CD4-positive, alpha-beta T cell treated with Interleukin-10 for 1 hour (primary cell): ENCODE data around the gene TIPIN.
A peak's percentile ranks its signal among the peaks of the same experiment; 100 is the strongest.
"Not testable (repeated sequence)": the region's sequence is repeated elsewhere in the genome, so short reads cannot be mapped to it uniquely, and the experiment has no call there.

ENCODE experiments used
- DNase-seq: peaks from one replicate; pipeline ENCODE4 v3.0.0-alpha.2; 2020

Gene TIPIN, protein sequence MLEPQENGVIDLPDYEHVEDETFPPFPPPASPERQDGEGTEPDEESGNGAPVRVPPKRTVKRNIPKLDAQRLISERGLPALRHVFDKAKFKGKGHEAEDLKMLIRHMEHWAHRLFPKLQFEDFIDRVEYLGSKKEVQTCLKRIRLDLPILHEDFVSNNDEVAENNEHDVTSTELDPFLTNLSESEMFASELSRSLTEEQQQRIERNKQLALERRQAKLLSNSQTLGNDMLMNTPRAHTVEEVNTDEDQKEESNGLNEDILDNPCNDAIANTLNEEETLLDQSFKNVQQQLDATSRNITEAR

GRCh38 chr15:66356359-66357236 is at the start of gene TIPIN:
Gene TIPIN (minus strand): TSS chr15:66356685. CDS start chr15:66352947, 3,738 bp downstream.
- DNase-seq = peak; percentile 97

DNA sequence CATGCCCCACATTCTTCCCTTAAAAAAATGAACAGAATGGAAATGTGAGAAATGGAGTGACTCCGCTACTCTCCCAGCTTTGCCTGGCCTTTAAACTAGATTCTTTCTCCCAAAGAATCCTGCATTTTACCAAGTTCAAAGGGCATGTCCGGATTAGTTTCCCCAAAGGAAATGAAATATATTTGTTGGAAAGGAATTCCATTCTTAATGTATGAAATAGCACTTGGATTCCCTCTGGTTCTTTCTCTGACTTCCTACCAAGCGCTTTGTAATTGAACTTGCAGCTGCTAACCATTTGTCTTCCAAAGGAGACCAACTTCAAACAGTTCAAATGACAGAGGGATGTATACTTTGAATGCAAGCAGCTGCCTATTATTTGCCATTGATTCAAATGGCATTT is 49.1 kb upstream of the TIPIN start:
- DNase-seq = no peak

DNA sequence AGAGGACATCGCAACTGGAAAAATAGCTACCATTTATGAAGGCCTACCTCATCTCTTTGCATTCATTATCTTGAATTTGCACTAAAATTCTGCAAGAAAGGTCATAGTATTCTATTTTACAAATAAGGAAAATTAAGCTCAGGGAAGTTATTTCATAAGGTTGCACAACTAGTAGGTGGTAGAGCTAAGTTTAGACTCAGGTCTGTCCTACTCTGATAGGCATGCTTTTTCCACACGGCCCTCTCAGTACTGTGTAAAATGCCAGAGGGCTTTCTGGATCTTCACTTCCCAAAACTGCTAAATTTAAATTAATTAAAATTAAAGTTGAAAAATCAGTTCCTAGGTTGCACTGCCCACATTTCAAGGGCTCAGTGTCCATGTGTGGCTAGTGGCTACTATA is 48.5 kb upstream of the TIPIN start:
- no peak for DNase-seq

DNA sequence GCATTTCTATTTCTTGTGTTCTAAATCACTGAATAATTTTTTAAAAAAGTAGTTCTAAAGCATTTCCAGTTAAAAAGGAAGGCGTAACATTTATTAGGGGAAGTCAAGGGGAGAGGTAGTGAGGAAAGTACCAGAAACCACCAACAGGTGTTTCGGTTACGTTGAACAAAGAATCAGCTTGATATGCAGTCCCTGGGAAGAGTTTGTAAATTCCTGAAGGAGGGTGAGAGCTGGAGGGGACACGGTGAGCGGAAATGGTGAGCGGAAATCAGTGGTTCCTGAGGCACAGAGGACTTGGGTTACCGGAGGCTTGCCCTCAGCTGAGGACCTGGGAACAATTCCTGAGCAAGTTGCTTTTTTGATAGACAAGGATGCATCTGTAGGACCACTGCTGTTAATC is 48.0 kb upstream of the TIPIN start:
- DNase-seq = no peak

- no peak for DNase-seq
These were observed 47.6 kb upstream of the TIPIN start for GRCh38 chr15:66404122-66404521.

DNA sequence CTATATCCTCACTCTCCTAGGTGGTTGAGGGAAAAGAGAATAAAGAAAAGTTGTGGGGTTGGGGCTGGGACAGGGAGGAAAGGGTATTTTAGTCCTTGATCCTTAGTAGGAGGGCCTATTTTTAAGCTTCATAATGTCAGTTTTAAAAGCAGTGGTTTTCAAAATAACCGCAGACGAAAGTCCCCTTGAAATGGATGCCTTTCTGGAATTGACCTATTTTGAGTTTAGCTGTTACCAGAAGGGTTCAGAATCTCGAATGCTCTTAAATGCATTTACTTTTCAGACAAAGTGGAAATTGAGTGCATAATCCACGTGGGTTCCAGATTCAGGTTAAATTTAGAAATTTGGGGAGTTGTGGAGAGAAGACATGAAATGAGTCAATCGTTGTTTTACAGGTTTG is 46.8 kb upstream of the TIPIN start:
- DNase-seq = no peak

- DNase-seq = no peak
These were observed 46.3 kb upstream of the TIPIN start for GRCh38 chr15:66402761-66403284.

GRCh38 chr15:66401130-66402021 is 44.9 kb upstream of the TIPIN start:
- DNase-seq = peak; percentile 21

DNA sequence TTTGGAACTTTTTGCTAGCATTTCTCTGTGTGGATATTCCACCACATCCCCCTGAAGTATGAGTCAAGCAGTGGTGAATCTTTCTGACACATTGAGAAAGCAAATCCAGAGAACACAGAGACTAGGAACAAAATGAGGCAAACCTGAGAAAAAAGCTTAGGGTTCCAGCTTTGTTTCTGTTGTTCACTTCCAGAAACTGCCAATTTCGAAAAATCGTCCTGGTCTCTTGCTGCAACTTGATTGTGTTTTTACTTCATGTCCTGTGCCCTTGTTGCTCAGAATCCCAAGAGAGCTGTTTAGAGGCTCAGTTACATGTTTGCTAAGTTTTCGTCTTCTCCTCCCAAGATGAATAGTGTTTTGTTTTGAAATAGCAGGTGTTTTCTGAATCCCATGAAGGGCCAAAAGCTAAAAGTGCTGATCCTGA is 43.9 kb upstream of the TIPIN start:
- DNase-seq = no peak

DNA sequence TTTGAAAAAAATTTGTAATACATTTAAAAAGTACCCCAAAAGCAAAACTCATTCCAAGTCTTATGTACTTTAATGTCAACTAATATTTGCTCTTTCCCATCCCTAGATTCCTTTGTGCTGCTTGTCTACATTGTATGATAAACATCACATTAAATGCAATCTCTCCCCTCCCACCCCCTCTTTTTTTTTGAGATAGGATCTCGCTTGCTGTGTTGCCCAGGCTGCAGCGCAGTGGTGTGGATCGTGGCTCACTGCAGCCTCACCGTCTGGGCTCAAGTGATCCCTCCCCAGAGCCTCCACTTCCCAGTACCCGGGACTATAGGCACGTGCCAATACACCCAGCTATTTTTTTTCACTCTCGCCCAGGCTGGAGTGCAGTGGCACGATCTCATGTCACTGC is 42.8 kb upstream of the TIPIN start:
- no peak for DNase-seq

DNA sequence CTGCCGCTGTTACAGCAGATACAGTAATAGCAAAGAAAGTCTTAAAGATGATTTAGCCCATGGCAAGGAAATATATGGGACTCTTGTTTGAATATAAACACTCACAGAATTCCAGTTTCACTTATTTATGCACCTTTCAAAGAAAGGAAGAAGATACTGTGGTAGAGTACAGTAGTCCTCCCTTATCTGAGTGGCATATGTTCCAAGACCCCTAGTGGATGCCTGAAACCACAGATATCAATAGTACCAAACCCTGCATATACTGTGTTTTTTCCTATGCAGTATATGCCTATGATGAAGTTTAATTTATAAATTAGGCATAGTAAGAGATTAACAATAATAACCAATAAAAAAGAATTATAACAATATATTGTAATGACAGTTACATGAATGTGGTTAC is 38.4 kb upstream of the TIPIN start:
- no peak for DNase-seq

GRCh38 chr15:66394472-66394871 is 38.0 kb upstream of the TIPIN start:
- no peak for DNase-seq

DNA sequence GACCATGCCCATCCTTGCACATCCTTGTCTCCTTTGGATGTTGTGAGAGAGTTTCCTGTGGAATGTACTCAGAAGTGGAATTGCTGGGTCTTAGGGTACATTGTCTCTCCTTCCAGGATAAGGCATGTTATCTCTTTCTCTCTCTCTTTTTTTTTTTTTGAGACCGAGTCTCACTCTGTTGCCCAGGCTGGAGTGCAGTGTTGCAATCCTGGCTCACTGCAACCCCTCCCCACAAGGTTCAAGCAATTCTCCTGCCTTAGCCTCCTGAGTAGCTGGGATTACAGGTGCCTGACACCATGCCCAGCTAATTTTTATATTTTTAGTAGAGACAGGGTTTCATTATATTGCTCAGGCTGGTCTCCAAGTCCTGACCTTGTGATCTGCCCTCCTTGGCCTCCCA is 36.6 kb upstream of the TIPIN start:
- not testable (repeated sequence) for DNase-seq

- DNase-seq = peak; percentile 54
These were observed 34.2 kb upstream of the TIPIN start for GRCh38 chr15:66390678-66391077.

DNA sequence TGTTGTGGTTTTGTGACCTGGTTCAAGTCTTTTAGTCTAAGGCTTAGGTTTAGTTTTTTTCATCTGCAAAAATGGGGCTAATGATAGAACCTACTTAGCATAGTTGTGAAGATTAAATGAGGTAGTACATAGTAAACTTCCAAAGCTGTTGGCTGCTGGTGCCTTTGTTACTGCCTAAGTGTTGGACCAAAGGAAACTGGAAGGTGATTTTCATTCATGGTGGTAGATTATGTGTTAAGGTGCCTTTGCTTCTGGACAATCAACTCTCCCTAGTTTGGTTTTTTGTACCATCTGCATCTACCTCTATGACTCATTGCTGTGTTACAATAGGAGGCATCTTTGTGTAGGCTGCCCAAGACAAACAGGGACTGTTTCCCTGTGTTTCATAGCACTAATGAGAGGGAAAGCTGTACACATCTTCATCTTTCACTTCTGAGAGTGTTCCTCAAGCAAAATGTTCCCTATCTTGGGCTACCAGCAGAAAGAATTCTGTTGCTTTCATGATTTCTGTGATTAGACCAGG is 33.4 kb upstream of the TIPIN start:
- no peak for DNase-seq

DNA sequence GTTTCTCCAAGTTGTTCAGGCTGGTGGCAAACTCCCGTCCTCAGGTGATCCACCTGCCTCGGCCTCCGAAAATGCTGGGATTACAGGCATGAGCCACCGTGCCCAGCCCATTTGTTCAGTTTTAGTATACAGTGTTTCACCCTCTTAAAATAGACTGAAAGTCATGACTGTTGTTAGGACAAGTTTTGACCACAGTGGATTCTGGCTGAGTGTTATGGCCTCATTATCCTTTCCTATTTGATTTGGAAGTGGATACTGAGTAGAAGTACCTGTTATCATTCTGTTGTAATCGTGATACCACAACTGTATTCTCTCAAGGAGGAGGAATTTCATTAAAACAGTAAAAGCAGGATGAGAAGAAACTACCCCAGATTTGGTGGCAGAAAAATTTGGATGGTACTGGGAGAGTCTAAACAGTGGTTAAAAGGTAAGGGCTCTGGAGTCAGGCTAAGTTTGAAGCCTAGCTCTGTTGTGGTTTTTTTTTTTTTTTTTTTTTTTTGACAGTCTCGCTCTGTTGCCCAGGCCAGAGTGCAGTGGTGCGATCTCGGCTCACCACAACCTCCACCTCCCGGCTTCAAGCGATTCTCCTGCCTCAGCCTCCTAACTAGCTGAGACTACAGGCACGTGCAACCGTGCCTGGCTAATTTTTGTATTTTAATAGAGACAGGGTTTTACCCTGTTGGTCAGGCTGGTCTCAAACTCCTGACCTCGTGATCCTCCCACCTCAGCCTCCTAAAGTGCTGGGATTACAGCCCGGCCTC is 32.8 kb upstream of the TIPIN start:
- DNase-seq = peak; percentile 47

- no peak for DNase-seq
These were observed 32.1 kb upstream of the TIPIN start for GRCh38 chr15:66388576-66388975.

DNA sequence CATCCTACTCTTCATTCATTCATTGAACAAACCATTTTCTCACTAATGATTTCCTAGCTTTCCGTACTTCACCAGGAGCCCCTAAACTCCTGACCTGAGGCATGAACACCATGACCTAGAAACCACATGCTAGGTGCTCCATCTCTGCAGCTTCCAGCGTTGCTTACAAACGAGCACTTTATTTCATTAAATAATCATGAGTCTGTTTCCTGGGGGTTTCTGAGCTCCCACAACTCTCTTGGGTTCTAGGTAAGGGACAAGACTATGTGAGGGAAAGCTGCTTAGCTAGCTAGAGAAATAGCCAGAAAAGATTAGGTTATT is 31.5 kb upstream of the TIPIN start:
- DNase-seq = no peak

DNA sequence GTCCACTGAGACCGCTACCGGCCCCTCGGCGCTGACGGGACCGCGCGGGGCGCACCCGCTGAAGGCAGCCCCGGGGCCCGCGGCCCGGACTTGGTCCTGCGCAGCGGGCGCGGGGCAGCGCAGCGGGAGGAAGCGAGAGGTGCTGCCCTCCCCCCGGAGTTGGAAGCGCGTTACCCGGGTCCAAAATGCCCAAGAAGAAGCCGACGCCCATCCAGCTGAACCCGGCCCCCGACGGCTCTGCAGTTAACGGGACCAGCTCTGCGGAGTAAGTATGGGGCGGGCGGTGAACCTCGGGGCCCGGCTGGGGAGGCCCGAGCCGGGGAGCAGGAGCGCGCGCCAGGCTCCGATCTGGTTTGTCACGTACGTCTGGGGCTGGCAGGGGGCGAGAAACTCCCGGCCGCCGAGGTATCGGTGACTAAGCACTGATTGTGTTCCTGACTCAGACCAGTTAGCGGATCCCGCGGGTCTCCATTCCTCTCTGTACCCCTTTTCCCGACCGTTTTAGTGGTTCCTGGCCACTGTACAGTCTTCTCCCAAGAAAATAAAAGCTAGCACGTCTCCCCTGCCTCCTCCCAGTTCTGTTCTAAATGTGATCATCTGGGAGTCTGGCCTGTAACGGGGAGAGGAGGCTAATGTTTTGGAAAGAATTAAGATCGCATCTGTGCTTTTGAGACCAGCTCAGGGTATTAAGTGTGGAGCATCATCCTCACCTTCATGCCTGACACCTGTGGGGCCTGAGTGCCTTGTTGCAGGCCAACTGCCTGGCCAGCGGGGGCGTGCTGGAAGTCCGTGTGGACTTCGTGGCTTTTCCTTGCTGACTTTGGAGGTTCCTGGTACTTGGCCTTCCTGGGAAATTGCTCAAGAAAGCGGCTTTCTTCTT is 30.9 kb upstream of the TIPIN start:
- DNase-seq = peak; percentile 61

DNA sequence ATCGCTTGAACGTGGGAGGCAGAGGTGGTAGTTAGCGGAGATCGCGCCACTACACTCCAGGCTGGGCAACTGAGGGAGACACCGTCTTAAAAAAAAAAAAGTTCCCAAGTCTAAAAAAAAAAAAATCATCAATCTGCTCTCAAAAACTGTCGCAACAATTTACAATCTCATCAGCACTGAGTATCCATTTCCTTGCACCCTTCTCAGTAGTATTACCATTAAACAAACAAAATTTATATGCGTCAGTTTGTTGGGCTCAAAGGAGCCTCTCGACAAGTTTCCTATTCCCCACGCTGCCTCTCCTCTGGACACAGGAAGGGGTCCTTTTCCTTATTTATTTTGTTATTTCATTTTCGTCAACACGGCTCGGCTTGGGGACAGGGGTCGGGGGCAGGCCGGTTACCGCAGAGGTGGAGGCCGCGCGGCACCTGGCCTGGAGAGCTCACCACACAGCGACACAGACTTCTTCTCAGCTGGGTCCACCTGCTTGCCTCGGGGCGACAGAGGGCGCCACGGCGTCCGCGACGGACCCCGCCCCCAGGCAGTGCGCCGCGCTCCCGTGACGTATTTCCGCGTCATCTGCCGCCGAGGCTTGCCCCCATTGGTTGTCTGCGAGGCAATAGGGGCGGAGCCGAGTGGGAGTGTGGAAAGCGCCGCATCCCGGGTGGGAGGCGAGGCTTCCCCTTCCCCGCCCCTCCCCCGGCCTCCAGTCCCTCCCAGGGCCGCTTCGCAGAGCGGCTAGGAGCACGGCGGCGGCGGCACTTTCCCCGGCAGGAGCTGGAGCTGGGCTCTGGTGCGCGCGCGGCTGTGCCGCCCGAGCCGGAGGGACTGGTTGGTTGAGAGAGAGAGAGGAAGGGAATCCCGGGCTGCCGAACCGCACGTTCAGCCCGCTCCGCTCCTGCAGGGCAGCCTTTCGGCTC is 30.0 kb upstream of the TIPIN start, which contains the start of gene MAP2K1:
TSS of gene MAP2K1 (plus strand) at position 709 of the 920 bp plus-strand sequence. CDS start 436 bp downstream, outside the sequence.
- DNase-seq = peak; percentile 98
